Panc1 (cell line): Measurements from ENCODE around the gene IFIT1B.

Source experiments
- CTCF ChIP-seq: fragments of 450-650 bp; IDR thresholded peaks from 2 replicates; pipeline ENCODE4 v1.5.1; 2017; ENCODE audit warnings: mild to moderate bottlenecking
- POLR2AphosphoS5 ChIP-seq: IDR thresholded peaks from 2 replicates; pipeline ENCODE4 v1.6.1; 2012; ENCODE audit warnings: mild to moderate bottlenecking, low read depth, low read length, moderate library complexity

DNA sequence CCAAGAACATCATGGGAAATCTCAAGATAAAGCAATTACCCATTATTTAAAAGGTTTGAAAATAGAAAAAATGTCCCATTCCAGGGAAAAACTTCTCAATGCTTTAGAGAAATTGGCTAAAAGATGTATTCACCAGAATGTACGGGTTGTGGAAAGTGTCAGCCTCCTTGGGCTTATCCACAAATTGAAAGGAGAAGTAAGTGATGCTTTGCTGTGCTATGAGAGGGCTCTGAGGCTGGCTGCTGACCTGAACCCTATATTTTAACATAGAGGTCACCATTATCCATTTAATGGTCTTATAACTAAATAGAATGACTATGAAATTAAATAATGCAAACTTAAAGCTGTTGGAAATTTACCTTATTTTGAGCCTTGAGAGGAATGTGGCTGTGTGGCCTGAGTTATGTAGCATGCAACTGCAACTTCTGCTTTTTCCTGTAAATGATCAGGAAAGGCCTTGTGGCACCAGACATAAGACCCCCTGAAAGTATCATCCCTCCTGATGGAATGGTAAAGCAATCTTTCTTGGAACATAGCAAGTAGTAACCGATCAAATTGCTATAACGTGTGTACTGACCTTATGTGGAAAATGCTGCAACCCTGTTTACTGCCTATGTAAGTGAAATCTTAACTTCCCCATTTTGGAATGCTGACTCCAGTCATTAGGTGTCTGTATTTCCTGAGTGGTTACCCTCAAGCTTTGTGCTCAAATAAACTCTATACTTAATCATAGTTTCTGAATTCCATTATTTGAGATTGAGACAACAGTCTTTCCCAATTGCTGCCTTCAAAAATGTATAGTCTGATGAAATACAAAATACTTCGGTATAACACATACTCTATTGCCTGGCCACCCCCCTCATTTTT lies 6.9 kb downstream of the IFIT1B start:
- TF ChIP-seq CTCF (no peak), POLR2AphosphoS5 (no peak)
